ENCODE results near the gene MYO18B.

The MYO18B gene

GRCh38 chr22:25853501-25854284, 111.7 kb downstream of the MYO18B start:
- DNase-seq (ENCODE audit: low read depth): no peak

GRCh38 chr22:25869771-25870170, 127.8 kb downstream of the MYO18B start:
- no peak for DNase-seq (ENCODE audit: low read depth)

- DNase-seq (ENCODE audit: low read depth): no peak
Measured at GRCh38 chr22:25874327-25874726, 132.3 kb downstream of the MYO18B start.

DNA sequence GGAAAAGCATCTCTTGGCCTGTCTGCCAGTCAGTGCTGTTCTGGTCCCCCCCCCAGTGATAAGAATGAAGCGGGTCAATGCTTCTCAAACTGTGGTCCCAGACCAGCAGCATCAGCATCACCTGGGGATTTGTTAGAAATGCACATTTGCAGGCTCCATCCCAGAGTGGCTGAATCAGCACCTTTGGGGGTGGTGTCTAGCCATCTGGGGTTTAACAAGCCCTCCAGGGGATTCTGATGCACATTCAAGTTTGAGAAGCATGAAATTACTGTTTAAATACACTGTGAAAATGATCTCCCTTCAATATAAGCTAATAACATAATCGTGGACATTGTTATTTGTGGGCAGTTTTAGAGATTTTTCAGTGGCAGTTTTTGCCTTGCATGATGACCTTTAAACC, 133.5 kb downstream of the MYO18B start:
- DNase-seq (ENCODE audit: low read depth): no peak

GRCh38 chr22:25876871-25877270, 134.9 kb downstream of the MYO18B start:
- no peak for DNase-seq (ENCODE audit: low read depth)

- no peak for DNase-seq (ENCODE audit: low read depth)
Measured at GRCh38 chr22:25878933-25879332, 136.9 kb downstream of the MYO18B start.

DNA sequence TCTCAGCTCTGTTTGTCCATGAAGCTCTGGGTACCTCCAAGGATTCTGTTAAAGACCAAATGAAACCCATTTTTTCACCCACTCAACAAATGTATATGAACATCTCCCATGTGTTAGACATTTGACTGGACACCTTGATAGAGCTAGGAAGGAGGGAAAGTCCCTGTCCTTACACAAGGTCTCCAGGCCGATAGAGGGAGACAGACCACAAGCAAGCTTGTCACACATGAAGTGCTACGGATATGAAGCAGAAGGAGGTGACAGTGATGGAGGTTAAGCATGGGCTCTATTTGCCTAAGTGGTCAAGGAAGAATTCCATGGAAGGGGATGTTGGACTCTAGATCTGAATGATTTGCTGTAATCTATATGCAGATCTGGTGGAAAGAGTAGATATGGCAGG, 138.5 kb downstream of the MYO18B start:
- DNase-seq (ENCODE audit: low read depth): no peak

DNA sequence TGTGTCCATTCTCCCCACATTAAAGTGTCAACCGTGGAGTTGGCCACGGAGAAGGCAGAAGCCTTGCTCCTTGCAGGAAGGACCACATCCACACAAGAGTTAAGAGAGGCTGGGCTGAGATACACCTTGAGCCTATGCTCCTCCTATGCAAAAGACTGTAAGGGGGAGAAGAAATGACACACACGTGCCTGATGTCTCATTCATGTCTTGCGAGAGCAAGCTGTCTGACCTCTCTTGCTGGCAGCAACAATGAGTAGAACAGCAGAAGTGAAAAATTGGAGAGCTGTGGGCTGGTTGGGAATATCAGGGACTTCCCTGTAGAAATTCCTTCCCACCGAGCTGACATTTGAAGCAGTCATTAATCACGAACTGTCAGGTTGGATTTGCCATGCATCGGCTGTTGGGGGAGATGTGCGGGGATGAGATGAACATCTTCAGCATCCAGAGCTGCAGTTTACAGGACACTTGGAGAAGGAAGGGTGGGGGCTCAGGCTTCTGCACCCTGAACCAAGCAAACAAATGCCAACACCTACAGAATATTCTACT, 139.3 kb downstream of the MYO18B start:
- DNase-seq (ENCODE audit: low read depth): no peak

DNA sequence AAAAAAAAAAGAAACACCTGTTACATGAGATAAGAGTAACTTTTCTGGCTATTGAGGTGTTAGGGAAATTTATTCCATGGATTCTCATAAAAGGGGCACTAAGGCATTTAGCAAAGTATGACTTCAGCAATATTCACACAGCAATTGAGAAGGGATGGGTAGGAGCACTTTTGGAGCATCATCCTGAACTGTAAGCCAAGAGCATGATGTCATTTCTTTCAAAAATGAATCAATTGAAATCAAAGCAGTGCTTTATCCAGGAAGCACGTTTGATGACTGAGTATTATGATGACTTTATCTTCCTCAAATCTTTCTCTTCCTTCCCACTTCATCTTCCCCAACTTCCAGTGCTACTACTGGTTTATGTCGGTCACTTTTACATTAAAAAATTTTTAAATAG, 140.4 kb downstream of the MYO18B start:
- DNase-seq (ENCODE audit: low read depth): no peak

GRCh38 chr22:25883482-25884033, 141.6 kb downstream of the MYO18B start:
- DNase-seq (ENCODE audit: low read depth): no peak

GRCh38 chr22:25884121-25884520, 142.1 kb downstream of the MYO18B start:
- DNase-seq (ENCODE audit: low read depth): no peak

DNA sequence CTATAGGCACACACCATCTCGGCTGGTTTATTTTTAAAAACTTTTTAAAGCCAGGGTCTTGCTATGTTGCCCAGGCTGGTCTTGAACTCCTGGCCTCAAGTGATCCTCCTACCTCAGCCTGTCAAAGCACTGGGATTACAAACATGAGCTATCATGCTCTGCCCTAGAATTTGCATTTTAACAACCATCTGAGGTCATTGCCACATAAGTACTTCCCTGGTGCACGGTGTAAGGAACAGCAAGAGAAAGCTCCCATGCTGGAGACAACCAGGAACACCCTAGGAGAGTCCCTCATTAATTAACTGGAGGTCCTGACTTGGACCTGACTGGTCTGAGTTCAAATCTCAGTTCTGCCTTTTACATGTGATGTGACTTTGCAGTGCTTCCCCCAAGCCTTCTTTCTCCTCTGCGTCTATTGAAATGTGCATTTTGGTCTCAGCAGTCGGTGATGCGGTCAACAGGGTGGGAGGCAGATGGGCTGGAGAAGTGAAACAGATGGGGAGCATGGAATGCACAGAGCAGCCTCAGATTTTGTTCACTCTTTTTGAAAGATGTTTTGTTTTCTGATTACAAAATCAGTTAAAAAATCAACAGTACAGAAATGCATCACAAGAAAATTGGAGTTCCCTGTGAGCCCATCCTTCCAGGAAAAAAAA, 146.5 kb downstream of the MYO18B start:
- no peak for DNase-seq (ENCODE audit: low read depth)

DNA sequence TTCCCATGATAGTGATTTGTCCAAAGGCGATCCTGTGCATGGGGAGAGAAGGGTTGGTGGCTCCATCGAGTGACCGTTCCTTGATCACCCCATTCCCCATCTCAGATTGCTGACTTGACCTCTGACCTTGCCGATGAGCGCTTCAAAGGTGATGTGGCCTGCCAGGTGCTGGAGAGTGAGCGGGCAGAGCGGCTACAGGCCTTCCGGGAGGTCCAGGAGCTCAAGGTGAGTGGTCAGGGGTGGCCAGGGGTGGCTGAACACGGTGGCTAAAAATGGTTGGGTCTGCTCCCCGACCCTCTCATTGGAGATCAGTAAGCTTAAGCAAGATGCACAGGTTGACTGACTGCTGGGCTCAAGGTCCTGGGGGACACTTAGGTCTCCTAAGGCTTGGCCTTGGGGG, 148.7 kb downstream of the MYO18B start:
- DNase-seq (ENCODE audit: low read depth): no peak

DNA sequence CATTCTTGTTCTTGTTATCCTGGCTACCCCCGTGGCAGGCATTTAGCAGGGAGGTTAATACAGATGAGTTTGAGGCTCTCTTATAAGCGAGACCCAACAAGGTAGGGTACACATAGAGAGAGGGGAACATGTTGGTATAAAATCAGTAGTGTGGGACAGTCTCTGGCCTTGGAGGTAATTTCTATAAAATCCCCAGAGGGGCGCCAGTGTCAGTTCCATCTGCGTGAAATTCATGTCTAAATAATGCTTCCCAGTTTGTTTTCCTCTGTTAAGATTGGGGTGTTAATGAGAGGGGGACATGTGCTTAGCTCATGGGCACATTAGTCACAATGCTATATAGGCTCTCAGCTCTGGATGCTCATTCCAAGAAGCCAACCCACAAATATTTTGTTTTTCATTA, 150.7 kb downstream of the MYO18B start:
- no peak for DNase-seq (ENCODE audit: low read depth)

- DNase-seq (ENCODE audit: low read depth): no peak
Measured at GRCh38 chr22:25895678-25896077, 153.7 kb downstream of the MYO18B start.

DNA sequence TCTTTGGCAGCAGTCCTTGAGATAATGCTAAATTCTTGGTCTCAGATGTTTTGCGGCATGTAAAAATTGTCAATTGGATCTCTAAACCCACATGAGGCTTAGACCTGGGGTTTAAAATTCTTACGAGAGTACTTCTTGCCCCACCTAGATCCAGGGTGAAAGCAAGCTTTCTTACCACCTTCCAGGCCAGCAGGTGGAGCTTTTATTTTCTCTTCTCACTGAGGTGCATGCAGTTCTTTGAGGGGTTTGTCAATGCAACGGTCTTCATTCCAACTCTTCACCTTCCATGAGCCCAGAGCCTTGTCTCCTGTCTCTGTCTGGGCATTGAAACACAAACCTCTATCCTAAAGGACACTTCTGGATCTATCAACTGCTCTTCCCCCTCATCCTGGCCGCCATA, 154.1 kb downstream of the MYO18B start:
- DNase-seq (ENCODE audit: low read depth): no peak

DNA sequence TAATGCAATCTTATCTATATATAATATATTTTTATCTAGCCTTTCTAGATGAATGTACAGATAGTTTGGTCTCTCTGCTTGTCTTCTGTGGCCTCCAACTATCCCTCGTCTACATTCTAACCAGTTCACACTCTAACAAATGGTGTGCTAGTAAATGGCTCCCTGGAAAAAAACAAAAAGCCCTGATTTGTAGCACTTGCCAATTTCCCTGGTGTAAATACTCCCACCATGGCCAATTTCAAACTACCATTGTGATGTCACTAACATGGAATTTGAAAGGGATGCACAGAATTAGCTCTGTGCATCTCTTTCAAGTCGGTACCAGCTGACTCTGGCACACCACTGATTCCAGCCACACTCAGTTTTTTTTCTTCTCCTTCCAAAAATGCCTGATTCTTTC, 154.6 kb downstream of the MYO18B start:
- no peak for DNase-seq (ENCODE audit: low read depth)

GRCh38 chr22:25898707-25899365, 156.8 kb downstream of the MYO18B start:
- no peak for DNase-seq (ENCODE audit: low read depth)

GRCh38 chr22:25899566-25899965, 157.6 kb downstream of the MYO18B start:
- no peak for DNase-seq (ENCODE audit: low read depth)

GRCh38 chr22:25900390-25900789, 158.4 kb downstream of the MYO18B start:
- DNase-seq (ENCODE audit: low read depth): no peak

DNA sequence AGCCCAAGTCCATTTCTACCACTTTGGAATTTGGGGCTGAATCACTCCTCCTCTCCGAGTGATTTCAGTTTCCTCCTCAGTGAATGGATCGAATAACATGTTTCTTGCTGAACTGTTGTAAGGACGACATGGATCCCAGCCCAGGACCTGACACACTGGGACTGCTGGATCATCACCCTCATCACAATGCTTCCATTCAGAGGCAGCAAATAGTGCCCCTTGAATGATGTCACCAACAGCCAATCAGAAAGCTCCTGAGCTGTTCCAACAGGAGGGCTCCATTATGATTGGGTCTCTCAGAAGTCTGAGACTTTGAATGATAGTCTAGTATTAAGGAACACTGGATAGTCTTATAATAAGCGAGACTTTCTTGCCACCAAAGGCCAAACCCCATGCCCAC, 158.9 kb downstream of the MYO18B start:
- DNase-seq (ENCODE audit: low read depth): no peak

- DNase-seq (ENCODE audit: low read depth): no peak
Measured at GRCh38 chr22:25902402-25902801, 160.4 kb downstream of the MYO18B start.

DNA sequence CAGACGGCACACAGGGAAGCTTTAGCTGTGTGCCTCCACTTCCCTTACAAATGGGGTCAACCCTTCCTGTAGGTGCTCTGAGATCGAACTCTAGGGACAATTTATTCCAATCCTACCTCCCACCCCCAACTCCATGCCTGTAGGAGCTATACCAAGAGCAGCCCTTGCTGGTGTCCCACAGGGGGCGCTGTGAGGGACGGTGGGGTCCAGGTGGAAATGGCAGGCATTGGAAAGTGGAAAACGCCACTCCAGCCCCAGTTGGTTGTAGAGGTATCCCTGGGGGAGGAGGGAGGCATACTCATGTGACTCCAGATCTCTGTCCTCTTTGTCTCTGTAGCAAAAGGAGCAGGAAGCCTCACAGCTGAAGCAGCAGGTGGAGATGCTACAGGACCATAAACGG, 161.3 kb downstream of the MYO18B start:
- DNase-seq (ENCODE audit: low read depth): no peak
